GM18526 (cell line): Measurements from ENCODE around the gene MORN4.

Experiments used
- POLR2A ChIP-seq: IDR thresholded peaks from 3 replicates; pipeline ENCODE4 v1.6.1; 2011; ENCODE audit not compliant: insufficient read length; ENCODE audit errors: extremely low read depth

Gene MORN4

GRCh38 chr10:97589479-97589878, 43.8 kb downstream of the MORN4 start, which contains the start of gene C10orf62:
C10orf62 (plus strand) TSS chr10:97589721; CDS start chr10:97589898, 177 bp downstream.
- TF ChIP-seq POLR2A: no peak

- no peak for TF ChIP-seq POLR2A
Observed at GRCh38 chr10:97587183-97587582, 46.1 kb downstream of the MORN4 start.

GRCh38 chr10:97585439-97585811, 47.9 kb downstream of the MORN4 start:
- TF ChIP-seq POLR2A: no peak

GRCh38 chr10:97584798-97585438, 48.4 kb downstream of the MORN4 start:
- TF ChIP-seq POLR2A: no peak

GRCh38 chr10:97584060-97584797, 49.1 kb downstream of the MORN4 start, which contains the start of gene HOGA1:
HOGA1 (plus strand) TSS chr10:97584389; CDS start chr10:97584704, 315 bp downstream.
- no peak for TF ChIP-seq POLR2A

GRCh38 chr10:97583476-97583875, 49.8 kb downstream of the MORN4 start:
- no peak for TF ChIP-seq POLR2A

- no peak for TF ChIP-seq POLR2A
Observed at GRCh38 chr10:97582169-97582568, 51.1 kb downstream of the MORN4 start.

GRCh38 chr10:97580421-97581367, 52.6 kb downstream of the MORN4 start:
- TF ChIP-seq POLR2A: no peak

GRCh38 chr10:97578171-97578844, 55.0 kb downstream of the MORN4 start:
- TF ChIP-seq POLR2A: no peak

- no peak for TF ChIP-seq POLR2A
Observed at GRCh38 chr10:97577701-97578100, 55.6 kb downstream of the MORN4 start.

GRCh38 chr10:97575127-97575668, 58.1 kb downstream of the MORN4 start:
- no peak for TF ChIP-seq POLR2A

GRCh38 chr10:97574374-97575126, 58.8 kb downstream of the MORN4 start:
- no peak for TF ChIP-seq POLR2A

GRCh38 chr10:97573672-97574071, 59.6 kb downstream of the MORN4 start:
- TF ChIP-seq POLR2A: no peak

GRCh38 chr10:97573021-97573420, 60.3 kb downstream of the MORN4 start:
- TF ChIP-seq POLR2A: no peak

GRCh38 chr10:97572214-97572989, 60.9 kb downstream of the MORN4 start, which contains the start of gene ANKRD2:
ANKRD2 (plus strand) TSS chr10:97572779; CDS start chr10:97572789, 10 bp downstream.
- TF ChIP-seq POLR2A: no peak
